ENCODE results near the gene ASTN2. TPM values are rescaled to one million over a fixed set of nuclear protein-coding genes. Genes with fewer than 3 reads are reported as not detected.

Gene ASTN2
- total RNA-seq, 4 donors from 2014 or later, result 3.2 to 7.0 (median 5.4) TPM

- TF ChIP-seq, protein P1, sequence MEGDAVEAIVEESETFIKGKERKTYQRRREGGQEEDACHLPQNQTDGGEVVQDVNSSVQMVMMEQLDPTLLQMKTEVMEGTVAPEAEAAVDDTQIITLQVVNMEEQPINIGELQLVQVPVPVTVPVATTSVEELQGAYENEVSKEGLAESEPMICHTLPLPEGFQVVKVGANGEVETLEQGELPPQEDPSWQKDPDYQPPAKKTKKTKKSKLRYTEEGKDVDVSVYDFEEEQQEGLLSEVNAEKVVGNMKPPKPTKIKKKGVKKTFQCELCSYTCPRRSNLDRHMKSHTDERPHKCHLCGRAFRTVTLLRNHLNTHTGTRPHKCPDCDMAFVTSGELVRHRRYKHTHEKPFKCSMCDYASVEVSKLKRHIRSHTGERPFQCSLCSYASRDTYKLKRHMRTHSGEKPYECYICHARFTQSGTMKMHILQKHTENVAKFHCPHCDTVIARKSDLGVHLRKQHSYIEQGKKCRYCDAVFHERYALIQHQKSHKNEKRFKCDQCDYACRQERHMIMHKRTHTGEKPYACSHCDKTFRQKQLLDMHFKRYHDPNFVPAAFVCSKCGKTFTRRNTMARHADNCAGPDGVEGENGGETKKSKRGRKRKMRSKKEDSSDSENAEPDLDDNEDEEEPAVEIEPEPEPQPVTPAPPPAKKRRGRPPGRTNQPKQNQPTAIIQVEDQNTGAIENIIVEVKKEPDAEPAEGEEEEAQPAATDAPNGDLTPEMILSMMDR (IDR thresholded peaks at IDR 0.05; ENCODE audit: low read depth), result no peak
Observed at GRCh38 chr9:116760636-116761035, 654.2 kb downstream of the ASTN2 start.

- TF ChIP-seq, protein P1 (IDR thresholded peaks at IDR 0.05; ENCODE audit: low read depth), result no peak
Observed at GRCh38 chr9:116757030-116757429, 657.8 kb downstream of the ASTN2 start.

DNA sequence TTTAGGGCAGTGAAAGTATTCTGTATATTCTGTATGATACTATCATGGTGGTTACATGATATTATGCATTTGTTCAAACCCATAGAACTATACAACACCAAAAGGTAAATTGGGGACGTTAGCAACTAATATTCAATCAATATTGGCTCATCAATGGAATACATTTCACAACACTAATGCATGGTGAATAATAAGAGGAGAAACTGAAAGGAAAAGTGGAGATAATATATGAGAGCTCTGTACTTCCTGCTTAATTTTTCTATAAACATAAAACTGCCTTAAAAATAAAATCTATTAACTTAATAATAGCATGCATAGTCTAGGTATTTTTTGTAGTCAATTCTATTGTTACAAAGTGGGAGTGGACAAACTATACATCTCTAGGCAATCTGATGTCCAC, 661.5 kb downstream of the ASTN2 start:
- TF ChIP-seq, protein P1 (IDR thresholded peaks at IDR 0.05; ENCODE audit: low read depth), result no peak

DNA sequence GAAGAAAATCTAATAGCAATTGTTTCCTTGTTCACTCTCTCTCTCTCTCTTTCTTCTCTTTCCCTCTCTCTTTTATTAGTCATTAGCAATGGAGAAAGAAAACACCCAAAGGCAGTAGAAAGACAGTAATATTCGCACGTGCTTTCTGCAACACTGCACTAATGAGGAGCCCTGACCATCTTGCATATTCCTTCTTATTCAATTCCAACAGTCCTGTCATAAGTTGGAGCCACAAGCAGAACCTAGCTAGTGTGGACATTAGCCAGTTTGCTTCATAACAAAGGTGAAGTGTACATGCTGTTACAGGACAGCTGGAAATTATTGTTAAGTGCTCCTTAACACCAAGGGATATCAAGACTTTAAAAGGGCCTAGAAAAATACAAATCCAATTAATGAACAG, 664.3 kb downstream of the ASTN2 start:
- TF ChIP-seq, protein P1 (IDR thresholded peaks at IDR 0.05; ENCODE audit: low read depth), result no peak

DNA sequence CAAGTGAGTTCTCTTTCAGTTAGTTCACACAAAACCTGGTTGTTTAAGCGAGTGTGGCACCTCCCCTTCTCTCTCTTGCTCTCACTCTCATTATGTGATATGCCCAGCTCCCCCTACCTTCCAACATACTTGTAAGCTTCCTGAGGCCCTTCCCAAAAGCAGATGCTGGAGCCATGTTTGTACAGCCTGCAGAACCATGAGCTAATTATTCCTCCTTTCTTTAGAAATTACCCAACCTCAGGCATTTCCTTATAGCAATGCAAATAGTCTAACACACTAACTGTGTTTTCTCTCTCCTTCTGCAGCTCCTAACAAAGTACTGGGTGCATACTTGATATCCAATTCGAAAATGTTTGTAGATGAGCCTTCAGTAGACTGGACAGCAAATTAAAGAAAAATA, 665.1 kb downstream of the ASTN2 start:
- TF ChIP-seq, protein P1 (IDR thresholded peaks at IDR 0.05; ENCODE audit: low read depth), result no peak

- TF ChIP-seq, protein P1 (IDR thresholded peaks at IDR 0.05; ENCODE audit: low read depth), result no peak
Observed at GRCh38 chr9:116749176-116749575, 665.7 kb downstream of the ASTN2 start.

- TF ChIP-seq, protein P1 (IDR thresholded peaks at IDR 0.05; ENCODE audit: low read depth), result no peak
Observed at GRCh38 chr9:116741742-116742141, 673.1 kb downstream of the ASTN2 start.
